M059J (cell line): ENCODE data around the gene GAA. TPM values are rescaled to one million over a fixed set of nuclear protein-coding genes. Genes with fewer than 3 reads are reported as not detected.
A peak's percentile ranks its signal among the peaks of the same experiment; 100 is the strongest.
"Not testable (repeated sequence)": the region's sequence is repeated elsewhere in the genome, so short reads cannot be mapped to it uniquely, and the experiment has no call there.

Experiments
- DNase-seq: peaks from one replicate; pipeline ENCODE4 v3.0.0-alpha.2; 2012; ENCODE audit warnings: low read depth
- total RNA-seq: library from RNA; depleted of rRNA; stranded (reverse); fragments of >200 nt; shearing (Covaris generic); gene quantifications from 2 replicates; pipeline ENCODE4 v1.2.3, GENCODE V29; 2014; rRNA removed

GAA gene
- total RNA-seq, 1 experiment from 2014 or later = 11.2 TPM

DNA sequence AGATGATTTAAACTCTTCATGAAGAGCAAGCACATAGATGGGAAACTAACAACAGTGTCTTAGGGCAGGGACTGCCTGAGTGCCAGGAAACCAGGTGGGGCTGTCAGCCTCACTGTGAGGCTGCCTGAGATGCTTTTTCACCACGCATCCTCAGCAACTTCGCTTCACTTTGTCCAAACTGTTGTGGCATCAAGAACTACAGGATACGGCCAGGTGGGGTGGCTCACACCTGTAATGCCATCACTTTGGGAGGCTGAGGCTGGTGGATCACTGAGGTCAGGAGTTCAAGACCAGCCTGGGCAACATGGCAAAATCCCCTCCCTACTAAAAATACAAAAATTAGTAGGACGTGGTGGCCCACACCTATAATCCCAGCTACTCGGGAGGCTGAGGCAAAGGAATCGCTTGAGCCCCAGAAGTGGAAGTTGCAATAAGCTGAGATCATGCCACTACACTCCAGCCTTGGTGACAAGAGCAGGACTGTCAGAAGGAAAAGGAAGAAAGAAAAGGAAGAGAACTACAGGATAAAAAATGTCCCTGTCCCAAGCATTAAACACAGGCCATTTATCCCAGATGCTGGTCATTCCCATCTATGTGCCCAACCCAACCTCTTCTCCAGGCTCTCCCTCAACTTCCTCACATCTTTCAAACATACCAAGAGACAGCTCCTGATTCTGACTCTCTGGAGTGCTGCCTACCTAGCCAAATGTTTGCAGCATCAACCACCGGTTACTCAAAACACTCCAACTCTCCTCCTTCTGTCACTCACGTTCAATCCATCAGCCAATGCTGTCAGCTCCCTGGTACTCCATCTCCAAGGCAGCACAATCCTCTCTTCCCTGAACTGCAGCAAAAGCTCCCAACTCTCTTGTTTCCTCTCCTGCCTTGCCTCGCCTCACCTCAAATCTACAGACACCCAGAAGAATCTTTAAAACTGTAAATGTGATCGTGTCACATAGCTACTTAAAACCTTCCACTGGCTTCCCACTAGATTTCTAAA lies 44.0 kb downstream of the GAA start:
- peak; percentile 7 for DNase-seq

DNA sequence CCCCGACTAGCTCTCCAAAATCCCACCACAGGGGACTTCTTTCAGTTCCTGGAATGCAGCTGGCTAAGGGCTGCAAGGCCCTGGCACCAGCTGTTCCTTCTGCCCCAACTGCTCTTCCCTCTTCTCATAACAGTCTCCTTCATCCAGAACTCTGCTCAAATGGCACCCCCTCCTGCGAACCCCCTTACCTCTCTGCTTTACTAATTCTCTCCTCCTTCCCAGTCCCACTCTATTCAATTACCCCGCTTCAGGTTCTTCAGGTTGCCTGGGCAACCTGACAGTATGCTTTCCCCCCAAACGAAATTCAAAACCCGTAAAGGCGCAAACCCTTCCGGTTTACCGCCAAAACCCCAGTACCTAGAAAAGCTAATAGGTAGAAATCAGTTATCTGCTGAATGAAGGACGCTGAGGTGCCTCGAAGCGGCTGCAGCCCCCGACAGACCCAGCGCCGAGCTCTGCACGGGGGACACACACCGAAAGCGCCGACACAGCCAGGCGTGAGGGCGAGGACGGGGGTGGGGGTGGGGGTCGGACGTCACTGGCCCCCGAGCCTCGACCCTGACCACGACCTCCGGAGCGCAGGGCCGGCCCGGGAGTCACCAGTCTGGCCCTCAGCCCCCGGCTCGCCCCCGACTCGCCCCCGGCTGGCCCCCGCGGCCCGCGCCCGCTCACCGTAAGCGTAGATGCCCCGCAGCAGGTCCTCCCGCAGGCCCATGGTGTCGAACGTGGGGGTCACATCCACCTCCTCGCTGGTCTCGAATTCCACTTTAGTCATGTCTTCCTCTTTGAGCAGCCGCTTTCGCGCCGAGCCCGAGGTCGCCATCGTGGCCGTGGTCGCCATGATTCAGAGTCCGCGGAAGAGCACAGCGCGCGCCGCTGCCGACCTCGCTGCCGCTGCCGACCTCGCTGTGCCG lies 45.0 kb downstream of the GAA start:
- DNase-seq = peak; percentile 27

DNA sequence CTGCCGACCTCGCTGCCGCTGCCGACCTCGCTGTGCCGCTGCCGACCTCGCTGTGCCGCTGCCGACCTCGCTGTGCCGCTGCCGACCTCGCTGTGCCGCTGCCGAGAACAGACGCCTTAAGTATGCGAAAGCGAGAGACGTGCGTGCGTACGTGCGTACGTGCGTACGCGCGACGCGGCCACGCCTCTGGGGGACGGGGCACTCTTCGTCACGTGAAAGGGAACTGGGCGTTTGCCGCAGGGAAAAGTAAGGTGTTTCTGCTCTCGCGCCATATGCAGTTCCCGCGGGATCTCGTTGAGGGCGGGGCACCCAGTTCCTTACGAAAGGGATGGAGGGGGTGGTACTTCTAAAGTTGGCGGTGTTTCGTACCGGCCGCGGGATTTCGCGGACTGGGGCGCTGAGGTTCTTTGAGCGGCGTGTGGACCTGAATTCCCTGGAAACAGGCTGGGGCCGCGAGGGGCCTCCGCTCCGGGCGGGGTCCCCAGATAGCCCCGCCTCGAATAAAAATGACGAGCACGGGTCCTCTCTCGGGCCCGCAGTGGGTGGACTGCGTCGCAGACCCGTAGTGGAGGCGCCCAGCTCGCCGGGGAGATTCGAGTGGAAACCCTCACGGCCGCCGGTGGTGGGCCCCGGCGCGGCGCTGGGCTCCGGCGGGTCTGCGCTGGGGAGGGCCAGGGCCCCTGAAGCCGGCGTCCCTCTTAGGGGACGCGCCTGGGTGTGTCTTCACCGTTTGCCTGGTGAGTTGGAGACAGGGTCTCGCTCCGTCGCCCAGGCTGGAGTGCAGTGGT lies 45.8 kb downstream of the GAA start, which contains the start of gene EIF4A3:
Gene EIF4A3, minus strand, starts transcription at position 94 of the 788 bp plus-strand sequence. CDS start 167 bp downstream, outside the sequence.
- peak; percentile 97 for DNase-seq

DNA sequence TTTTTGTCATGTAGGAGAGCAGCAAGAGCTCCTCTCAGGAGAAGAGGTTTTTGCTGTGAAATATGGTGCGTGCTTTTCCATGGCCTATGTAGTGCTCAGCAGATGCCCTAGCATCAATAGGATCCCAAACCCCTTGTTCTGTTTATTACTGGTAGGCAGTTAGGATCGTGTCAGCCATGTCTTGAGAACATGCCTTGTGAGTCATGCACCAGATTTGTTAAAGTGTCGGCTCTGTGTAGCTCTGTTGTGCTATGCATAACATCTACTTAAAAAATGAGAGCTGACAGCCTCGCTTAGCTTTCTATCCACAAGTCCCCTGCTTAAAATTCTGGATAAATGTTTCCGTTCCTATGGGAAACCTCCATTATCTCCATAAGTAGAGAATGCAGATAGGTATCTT lies 50.0 kb downstream of the GAA start:
- no peak for DNase-seq

- no peak for DNase-seq
Observed at GRCh38 chr17:80152081-80152702, 50.8 kb downstream of the GAA start.

- DNase-seq = no peak
Observed at GRCh38 chr17:80153004-80153403, 51.6 kb downstream of the GAA start.

DNA sequence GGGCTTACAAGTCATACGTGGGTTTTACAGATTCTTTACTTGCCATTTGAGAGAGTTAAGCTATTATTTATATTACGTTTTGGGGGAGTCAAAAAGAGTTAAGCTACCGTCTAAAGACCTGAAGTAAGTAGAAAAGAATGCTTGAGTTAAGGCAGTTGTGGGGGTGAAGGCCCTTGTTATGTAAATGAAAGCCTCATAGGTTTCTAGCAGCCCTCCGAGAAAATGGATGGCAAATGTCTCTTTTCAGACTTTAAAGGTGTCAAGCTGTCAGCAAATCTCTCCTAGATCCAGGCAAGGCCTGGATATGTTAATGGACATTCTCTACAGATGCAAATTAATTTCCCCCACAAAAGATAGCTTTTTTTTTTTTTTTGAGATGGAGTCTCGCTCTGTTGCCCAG lies 52.8 kb downstream of the GAA start:
- DNase-seq = no peak

- not testable (repeated sequence) for DNase-seq
Observed at GRCh38 chr17:80155600-80155999, 54.2 kb downstream of the GAA start.

DNA sequence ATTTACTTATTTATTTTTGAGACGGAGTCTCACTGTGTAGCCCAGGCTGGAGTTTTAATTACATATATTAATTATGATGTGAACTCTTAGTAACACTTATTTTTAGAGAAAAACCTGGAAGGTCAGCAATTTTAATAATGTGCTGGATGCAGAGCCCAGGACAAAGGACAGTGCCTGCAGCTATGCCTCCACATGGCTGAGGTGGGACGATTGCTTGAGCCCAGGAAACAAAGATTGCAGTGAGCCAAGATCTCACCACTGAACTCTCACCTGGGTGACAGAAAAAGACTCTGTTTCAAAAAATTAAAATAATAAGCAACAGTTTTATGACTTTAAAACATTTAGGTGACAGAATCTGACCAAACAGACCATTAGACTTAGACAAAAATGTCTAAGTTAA lies 57.5 kb downstream of the GAA start:
- DNase-seq = no peak

GRCh38 chr17:80160536-80160935 lies 59.2 kb downstream of the GAA start:
- DNase-seq = no peak

- DNase-seq = peak; percentile 42
Observed at GRCh38 chr17:80163336-80163735, 62.0 kb downstream of the GAA start.

DNA sequence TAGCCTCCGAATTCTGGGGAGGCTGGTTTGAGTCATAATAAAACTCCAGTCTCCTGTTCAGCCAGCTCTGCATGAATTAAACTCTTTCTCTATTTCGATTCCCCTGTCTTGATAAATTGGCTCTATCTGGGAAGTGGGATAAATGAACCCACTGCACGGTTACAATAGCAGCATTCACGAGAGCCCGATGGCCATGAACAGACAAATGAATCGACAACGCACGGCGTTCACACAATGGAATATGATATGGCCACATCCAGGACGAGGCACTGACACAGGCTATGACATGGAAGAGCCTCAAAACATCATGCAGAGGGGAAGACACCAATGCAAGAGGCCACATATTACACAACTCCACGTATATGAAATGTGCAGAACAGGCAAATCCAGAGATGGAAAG lies 62.8 kb downstream of the GAA start:
- no peak for DNase-seq

DNA sequence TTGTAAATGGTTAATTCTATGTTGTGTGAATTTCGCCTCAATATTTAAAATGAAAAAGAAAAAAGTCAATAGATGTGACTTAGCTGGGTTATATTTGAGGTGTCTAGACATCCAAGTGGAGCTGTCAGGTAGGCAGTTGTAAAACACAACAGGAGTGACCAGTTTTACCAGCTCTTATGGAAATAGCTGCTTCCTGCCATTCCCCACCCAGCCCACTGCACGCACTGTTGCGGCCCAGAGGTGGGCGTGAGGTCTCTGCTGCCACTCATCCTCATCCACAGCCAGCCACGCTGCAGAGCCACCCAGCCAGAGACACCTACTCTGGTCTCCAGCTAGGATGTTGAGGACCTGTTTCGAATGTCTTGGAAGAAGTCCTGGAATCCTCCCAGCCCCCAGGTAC lies 65.1 kb downstream of the GAA start:
- no peak for DNase-seq

GRCh38 chr17:80168371-80168770 lies 67.0 kb downstream of the GAA start:
- DNase-seq = no peak

GRCh38 chr17:80169107-80169506 lies 67.7 kb downstream of the GAA start:
- DNase-seq = no peak

Other genes with a start within 250 kb of the GAA start
- gene TBC1D16, start 65.7 kb upstream of the GAA start, total RNA-seq = 9.3 and 15.3 TPM in 2 replicates
- gene CCDC40, start 64.9 kb upstream of the GAA start, total RNA-seq = 0.94 and 1.3 TPM in 2 replicates
- gene EIF4A3, start 45.5 kb downstream of the GAA start, total RNA-seq = 103 and 145 TPM in 2 replicates
- 0.10 TPM in 1 of 2 replicates, not detected in the other for gene CARD14, start 68.4 kb downstream of the GAA start, total RNA-seq
- 26.9 and 34.6 TPM in 2 replicates for gene SGSH, start 118.8 kb downstream of the GAA start, total RNA-seq
- gene SLC26A11, start 118.8 kb downstream of the GAA start, total RNA-seq = 2.2 and 7.6 TPM in 2 replicates
- 30.2 and 66.4 TPM in 2 replicates for gene RNF213, start 159.3 kb downstream of the GAA start, total RNA-seq